H9 (cell line): ENCODE measurements around the gene CADM1. TPM values are rescaled to one million over a fixed set of nuclear protein-coding genes. Genes with fewer than 3 reads are reported as not detected.

Source experiments
- DNase-seq: peaks from one replicate; pipeline ENCODE4 v3.0.0-alpha.2; 2017
- H2AFZ ChIP-seq: one replicate; pipeline ENCODE4 v1.6.1; 2013; ENCODE audit warnings: mild to moderate bottlenecking, low read length, control low read depth, moderate library complexity
- H2AK5ac ChIP-seq: 2 replicates; pipeline ENCODE4 v1.6.1; 2013; ENCODE audit warnings: low read length, control low read depth, mixed read lengths; ENCODE audit not compliant: insufficient read length
- H2BK120ac ChIP-seq: one replicate; pipeline ENCODE4 v1.6.1; 2013; ENCODE audit warnings: low read depth, mild to moderate bottlenecking, low read length, control low read depth, inconsistent platforms; ENCODE audit not compliant: poor library complexity, severe bottlenecking
- H2BK12ac ChIP-seq: 2 replicates; pipeline ENCODE4 v1.6.1; 2013; ENCODE audit warnings: low read length, control low read depth, mixed read lengths, low read depth; ENCODE audit not compliant: insufficient read length
- H2BK15ac ChIP-seq: 2 replicates; pipeline ENCODE4 v1.6.1; 2013; ENCODE audit warnings: low read depth, low read length, control low read depth
- H2BK20ac ChIP-seq: one replicate; pipeline ENCODE4 v1.6.1; 2013; ENCODE audit warnings: low read depth, mild to moderate bottlenecking, low read length, control low read depth, inconsistent platforms; ENCODE audit not compliant: poor library complexity, severe bottlenecking
- H2BK5ac ChIP-seq: 2 replicates; pipeline ENCODE4 v1.6.1; 2013; ENCODE audit warnings: low read length, control low read depth, mixed read lengths; ENCODE audit not compliant: insufficient read length
- H3K14ac ChIP-seq: 2 replicates; pipeline ENCODE4 v1.6.1; 2013; ENCODE audit warnings: low read length, control low read depth; ENCODE audit not compliant: insufficient read depth
- H3K18ac ChIP-seq: 2 replicates; pipeline ENCODE4 v1.6.1; 2013; ENCODE audit warnings: low read depth, mild to moderate bottlenecking, mixed read lengths, low read length, control low read depth; ENCODE audit not compliant: insufficient read length
- H3K23ac ChIP-seq: 2 replicates; pipeline ENCODE4 v1.6.1; 2013; ENCODE audit warnings: low read length, control low read depth, mixed read lengths, low read depth; ENCODE audit not compliant: insufficient read length
- H3K23me2 ChIP-seq: 2 replicates; pipeline ENCODE4 v1.6.1; 2013; ENCODE audit warnings: low read depth, mild to moderate bottlenecking, mixed read lengths, low read length, control low read depth; ENCODE audit not compliant: insufficient read length, poor library complexity, severe bottlenecking
- H3K27ac ChIP-seq: 2 replicates; pipeline ENCODE4 v1.5.1; 2013; ENCODE audit warnings: low read length, control low read depth, mixed read lengths, low read depth; ENCODE audit not compliant: insufficient read length
- H3K27me3 ChIP-seq: 2 replicates; pipeline ENCODE4 v1.6.1; 2013; ENCODE audit warnings: low read length, control low read depth, inconsistent platforms; ENCODE audit not compliant: insufficient read depth
- H3K4ac ChIP-seq: 2 replicates; pipeline ENCODE4 v1.6.1; 2013; ENCODE audit warnings: low read depth, mild to moderate bottlenecking, control low read depth, inconsistent platforms, low read length, moderate library complexity
- H3K4me1 ChIP-seq: 2 replicates; pipeline ENCODE4 v1.6.1; 2013; ENCODE audit warnings: low read length, control low read depth, inconsistent platforms; ENCODE audit not compliant: insufficient read depth
- H3K4me2 ChIP-seq: 2 replicates; pipeline ENCODE4 v1.6.1; 2013; ENCODE audit warnings: low read length, control low read depth, mixed read lengths; ENCODE audit not compliant: insufficient read length, insufficient read depth
- H3K56ac ChIP-seq: 2 replicates; pipeline ENCODE4 v1.6.1; 2013; ENCODE audit warnings: low read depth, mild to moderate bottlenecking, mixed read lengths, low read length, control low read depth; ENCODE audit not compliant: insufficient read length
- H3K79me1 ChIP-seq: 2 replicates; pipeline ENCODE4 v1.6.1; 2013; ENCODE audit warnings: low read depth, mild to moderate bottlenecking, moderate library complexity, low read length, control low read depth, inconsistent platforms; ENCODE audit not compliant: insufficient read depth, poor library complexity, severe bottlenecking
- H3K79me2 ChIP-seq: 2 replicates; pipeline ENCODE4 v1.6.1; 2013; ENCODE audit warnings: low read length, control low read depth, inconsistent platforms; ENCODE audit not compliant: insufficient read depth
- H3K9ac ChIP-seq: 2 replicates; pipeline ENCODE4 v1.6.1; 2013; ENCODE audit warnings: low read length, control low read depth, mixed read lengths; ENCODE audit not compliant: insufficient read length; ENCODE audit errors: extremely low read depth
- H3K9me3 ChIP-seq: one replicate; pipeline ENCODE4 v1.6.1; 2013; ENCODE audit warnings: low read depth, low read length, inconsistent platforms; ENCODE audit not compliant: control insufficient read depth
- H3T11ph ChIP-seq: one replicate; pipeline ENCODE4 v1.6.1; 2013; ENCODE audit warnings: mild to moderate bottlenecking, low read length, control low read depth, inconsistent platforms
- H4K20me1 ChIP-seq: one replicate; pipeline ENCODE4 v1.6.1; 2013; ENCODE audit not compliant: control insufficient read depth, insufficient read length, insufficient read depth
- H4K5ac ChIP-seq: 2 replicates; pipeline ENCODE4 v1.6.1; 2013; ENCODE audit warnings: low read depth, mild to moderate bottlenecking, mixed read lengths, low read length, control low read depth; ENCODE audit not compliant: insufficient read length
- H4K8ac ChIP-seq: replicated peaks from 2 replicates; pipeline ENCODE4 v1.6.1; 2013; ENCODE audit warnings: low read length, control low read depth, mixed read lengths, low read depth; ENCODE audit not compliant: insufficient read length
- H4K91ac ChIP-seq: 2 replicates; pipeline ENCODE4 v1.6.1; 2013; ENCODE audit warnings: low read depth, mild to moderate bottlenecking, moderate library complexity, mixed read lengths, low read length, control low read depth; ENCODE audit not compliant: insufficient read length
- H3K27ac Mint-ChIP-seq, 3 experiments: 2 replicates in 2 of 3; 3 replicates in 1 of 3; pipeline ENCODE4 v1.8.0; 2020 to 2021; ENCODE audit warnings: mixed read lengths in 3 of 3, mild to moderate bottlenecking in 1 of 3, moderate library complexity in 1 of 3
- H3K27me3 Mint-ChIP-seq: 2 replicates; pipeline ENCODE4 v1.8.0; 2021; ENCODE audit warnings: low read depth, mild to moderate bottlenecking, moderate library complexity, mixed read lengths
- H3K36me3 Mint-ChIP-seq, 3 experiments: 2 replicates in 2 of 3; 3 replicates in 1 of 3; pipeline ENCODE4 v1.8.0; 2020 to 2021; ENCODE audit warnings: low read depth in 3 of 3, mixed read lengths in 3 of 3; ENCODE audit not compliant: insufficient read depth in 1 of 3
- H3K4me1 Mint-ChIP-seq, 2 experiments: 2 replicates each; pipeline ENCODE4 v1.8.0; 2020; ENCODE audit warnings: mixed read lengths in 2 of 2
- H3K4me3 Mint-ChIP-seq, 2 experiments: 2 replicates in 1 of 2; 3 replicates in 1 of 2; pipeline ENCODE4 v1.8.0; 2020 to 2021; ENCODE audit warnings: mild to moderate bottlenecking in 2 of 2, mixed read lengths in 2 of 2, moderate library complexity in 1 of 2
- H3K9me3 Mint-ChIP-seq, 2 experiments: 2 replicates in 1 of 2; 3 replicates in 1 of 2; pipeline ENCODE4 v1.8.0; 2020; ENCODE audit warnings: mild to moderate bottlenecking in 2 of 2, mixed read lengths in 2 of 2, moderate library complexity in 1 of 2
- CTCF ChIP-seq: fragments of 200-600 bp; sonication (generic); conservative IDR thresholded peaks from 3 replicates; pipeline ENCODE4 v1.8.0; 2021; ENCODE audit warnings: antibody characterized with exemption, mild to moderate bottlenecking
- WGBS: extraction: QIAGEN DNeasy Blood & Tissue Kit; methylation state at CpG from one replicate; pipeline ENCODE4 v1.1.7; 2013; ENCODE audit warnings: missing lambda C conversion rate, low lambda C conversion rate, mixed read lengths; ENCODE audit not compliant: insufficient read length; ENCODE audit errors: extremely low coverage; 5-methylcytosine and 5-hydroxymethylcytosine counted together
- total RNA-seq: library from RNA; stranded (reverse); gene quantifications from 2 replicates; pipeline ENCODE4 v1.2.1, GENCODE V29; 2021

The CADM1 gene
- total RNA-seq, 1 experiment from 2014 or later = 11.9 TPM

DNA sequence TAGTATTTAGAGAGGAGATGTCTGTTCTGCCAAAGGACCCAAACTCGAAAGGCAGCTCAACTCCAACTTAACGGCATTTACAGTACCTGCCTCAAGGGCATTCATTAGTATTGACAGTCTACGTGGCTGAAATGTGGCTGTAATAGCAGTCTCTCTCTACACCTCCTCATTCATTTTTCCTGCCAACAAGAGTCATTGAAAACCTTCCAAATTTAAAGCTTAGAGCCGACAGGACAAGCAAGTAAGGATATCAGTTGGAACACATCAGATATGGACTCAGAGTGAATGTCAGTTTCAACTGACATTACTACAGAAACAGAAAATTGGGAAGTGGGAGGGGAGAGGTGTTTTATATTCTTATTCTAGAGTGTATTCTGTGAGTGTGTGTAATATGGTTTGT, 253.1 kb downstream of the CADM1 start:
- no peak overlapping the region for H2BK15ac ChIP-seq
- Mint-ChIP-seq H3K4me3 (no peak overlapping the region), H3K27ac (no peak overlapping the region), H3K4me1 (peaks cover 0 to 19% of the 10 kb centered on the region in 2 experiments), H3K9me3 (no peaks in the 10 kb centered on the region), H3K36me3 (no peaks in the 10 kb centered on the region; a peak in 1 of 7 replicates), H3K27me3 (no peaks in the 10 kb centered on the region)
- no peak overlapping the region for H4K8ac ChIP-seq
- no peak overlapping the region for H3K56ac ChIP-seq
- DNase-seq = no peak
- H4K5ac ChIP-seq = no peak overlapping the region
- H3K23ac ChIP-seq = no peak overlapping the region
- no peak overlapping the region for H4K91ac ChIP-seq
- H2BK12ac ChIP-seq = no peak overlapping the region
- no peak overlapping the region for H2AFZ ChIP-seq
- H3K4me2 ChIP-seq = no peak overlapping the region
- H3K4me1 ChIP-seq = peaks cover 3% of the 10 kb centered on the region
- no peak overlapping the region for H2BK20ac ChIP-seq
- H3K23me2 ChIP-seq = no peaks in the 10 kb centered on the region
- no CpG with 5 or more reads among the region's 4 CpGs for WGBS
- H3K27ac ChIP-seq = no peak overlapping the region
- H3T11ph ChIP-seq = no peak overlapping the region
- no peak overlapping the region for H3K9ac ChIP-seq
- H3K79me1 ChIP-seq = no peaks in the 10 kb centered on the region
- no peak overlapping the region for H3K14ac ChIP-seq
- no peak for TF ChIP-seq CTCF
- no peak overlapping the region for H2BK120ac ChIP-seq
- H2BK5ac ChIP-seq = no peak overlapping the region
- H3K9me3 ChIP-seq = no peaks in the 10 kb centered on the region
- no peaks in the 10 kb centered on the region for H3K79me2 ChIP-seq
- H3K18ac ChIP-seq = no peak overlapping the region
- H4K20me1 ChIP-seq = no peaks in the 10 kb centered on the region
- no peak overlapping the region for H3K4ac ChIP-seq
- no peaks in the 10 kb centered on the region for H3K27me3 ChIP-seq
- no peak overlapping the region for H2AK5ac ChIP-seq
